IPS-15b (cell line): ENCODE measurements around the gene CUX1.
"Not testable (repeated sequence)": the region's sequence is repeated elsewhere in the genome, so short reads cannot be mapped to it uniquely, and the experiment has no call there.

ENCODE experiments used
- H3K27me3 ChIP-seq: one replicate; pipeline ENCODE4 v1.6.1; 2013; ENCODE audit warnings: low read length; ENCODE audit not compliant: control insufficient read depth, insufficient read depth
- H3K36me3 ChIP-seq: one replicate; pipeline ENCODE4 v1.6.1; 2013; ENCODE audit warnings: low read length; ENCODE audit not compliant: control insufficient read depth, insufficient read depth
- H3K4me1 ChIP-seq: one replicate; pipeline ENCODE4 v1.6.1; 2013; ENCODE audit warnings: mild to moderate bottlenecking, low read length; ENCODE audit not compliant: control insufficient read depth, insufficient read depth
- H3K4me3 ChIP-seq: one replicate; pipeline ENCODE4 v1.5.1; 2013; ENCODE audit warnings: low read depth, low read length
- H3K9ac ChIP-seq: one replicate; pipeline ENCODE4 v1.6.1; 2013; ENCODE audit warnings: low read depth, mild to moderate bottlenecking, low read length
- H3K9me3 ChIP-seq: one replicate; pipeline ENCODE4 v1.6.1; 2013; ENCODE audit warnings: mild to moderate bottlenecking, low read length; ENCODE audit not compliant: control insufficient read depth, insufficient read depth

CUX1 gene

DNA sequence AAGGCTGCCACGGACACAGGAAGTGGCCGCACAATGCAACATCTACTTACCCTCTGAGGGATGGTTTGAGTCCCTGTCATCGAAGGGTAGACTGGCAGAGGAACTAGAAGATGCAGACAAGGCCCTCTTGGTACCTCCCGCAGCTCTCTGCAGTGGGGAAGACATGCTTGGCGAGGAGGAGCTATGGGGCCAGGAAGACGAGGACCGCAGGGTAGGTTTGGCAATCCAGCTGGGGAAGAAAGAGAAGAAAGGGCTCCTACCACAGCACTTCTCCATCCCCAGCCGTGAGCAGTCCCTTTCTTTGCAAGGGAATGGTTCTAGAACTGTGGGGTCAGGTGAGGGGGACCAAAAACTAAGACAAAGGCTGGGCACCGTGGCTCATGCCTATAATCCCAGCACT, 511.9 kb downstream of the CUX1 start:
- H3K9me3 ChIP-seq, H3K4me3 ChIP-seq, H3K27me3 ChIP-seq, H3K36me3 ChIP-seq, H3K4me1 ChIP-seq, H3K9ac ChIP-seq: not testable (repeated sequence)

DNA sequence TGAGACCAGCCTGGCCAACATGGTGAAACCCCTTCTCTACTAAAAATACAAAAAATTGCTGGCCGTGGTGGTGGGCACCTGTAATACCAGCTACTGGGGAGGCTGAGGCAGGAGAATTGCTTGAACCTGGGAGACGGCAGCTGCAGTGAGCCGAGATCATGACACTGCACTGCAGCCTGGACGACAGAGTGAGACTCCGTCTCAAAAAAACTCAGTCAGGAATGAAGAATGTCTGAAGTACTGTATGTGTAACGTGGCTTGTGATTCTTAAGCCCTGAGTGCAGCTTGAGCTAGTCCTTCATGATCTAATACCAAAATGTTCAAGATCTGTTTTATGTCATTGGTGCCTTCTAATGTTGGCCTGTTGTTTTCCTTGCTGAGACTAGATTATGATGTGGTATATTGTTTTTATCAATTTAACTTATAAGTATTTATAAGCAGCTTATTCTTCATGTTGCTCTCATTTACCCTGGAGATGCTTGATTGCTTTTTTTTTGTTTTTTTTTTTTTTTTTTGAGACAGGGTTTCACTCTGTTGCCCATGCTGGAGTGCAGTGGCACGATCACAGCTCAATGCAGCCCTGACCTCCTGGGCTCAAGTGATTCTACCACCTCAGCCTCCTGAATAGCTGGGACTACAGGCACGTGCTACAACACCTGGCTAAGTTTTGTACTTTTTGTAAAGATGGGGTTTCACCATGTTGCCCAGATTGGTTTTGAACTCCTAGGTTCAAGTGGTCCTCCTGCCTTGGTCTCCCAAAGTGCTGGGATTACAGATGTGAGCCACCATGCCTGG, 513.4 kb downstream of the CUX1 start:
- H3K9me3 ChIP-seq, H3K27me3 ChIP-seq, H3K4me3 ChIP-seq, H3K4me1 ChIP-seq, H3K36me3 ChIP-seq, H3K9ac ChIP-seq: not testable (repeated sequence)
